A549 (cell line): ENCODE measurements around the gene ADARB1. TPM values are rescaled to one million over a fixed set of nuclear protein-coding genes. Genes with fewer than 3 reads are reported as not detected.

ENCODE experiments used
- ATAC-seq, 2 experiments: fragments of 200-7000 bp in 1 of 2; fragments of >200 bp in 1 of 2; cut with Nextera tagmentation in 1 of 2; cut with Tn5 transposase in 1 of 2; 3 replicates each; pipeline versions ENCODE4 v1.8.0 to v1.9.1; 2018 to 2020; ENCODE audit warnings: mild to moderate bottlenecking in 1 of 2, moderate library complexity in 1 of 2
- CTCF ChIA-PET: fragments of 300-600 bp; sonication (Branson Sonifier 250); formaldehyde crosslinking; extraction: SDS; loops from one replicate; lab custom pipeline; 2021; ENCODE audit warnings: antibody characterized with exemption, inconsistent platforms; lab: Yijun Ruan, JAX
- POLR2A ChIA-PET: fragments of 350-600 bp; formaldehyde crosslinking; extraction: SDS; loops from one replicate; lab custom pipeline; 2021; ENCODE audit warnings: antibody characterized with exemption, inconsistent platforms; lab: Yijun Ruan, JAX
- DNase-seq, 2 experiments: peaks; one replicate each; pipeline versions ENCODE4 v3.0.0 to v3.0.0-alpha.2; 2011 to 2016; ENCODE audit warnings: low read depth in 1 of 2, low spot score in 1 of 2
- FAIRE-seq: peaks from 2 replicates; lab custom pipeline; 2011; peaks lifted over from hg19 to GRCh38; lab: Jason Lieb, UNC
- H3K27ac ChIP-seq, 2 experiments: fragments of >200 bp; sonication (Bioruptor Twin); formaldehyde crosslinking; 3 replicates each; pipeline ENCODE4 v1.5.1; 2016 to 2017
- H3K4me1 ChIP-seq: fragments of >200 bp; sonication (Bioruptor Twin); formaldehyde crosslinking; 3 replicates; pipeline ENCODE4 v1.6.1; 2016
- H3K4me2 ChIP-seq: fragments of >200 bp; sonication (Bioruptor Twin); formaldehyde crosslinking; 3 replicates; pipeline ENCODE4 v1.6.1; 2016
- H3K4me3 ChIP-seq: fragments of >200 bp; sonication (Bioruptor Twin); formaldehyde crosslinking; 3 replicates; pipeline ENCODE4 v1.5.1; 2016
- H3K9me3 ChIP-seq: fragments of >200 bp; sonication (Bioruptor Twin); formaldehyde crosslinking; 3 replicates; pipeline ENCODE4 v1.6.1; 2016
- CBX2 ChIP-seq: fragments of 200-600 bp; sonication (generic); IDR thresholded peaks from 2 replicates; pipeline ENCODE4 v1.6.1; 2016; ENCODE audit warnings: low read depth, mild to moderate bottlenecking, borderline replicate concordance
- CEBPB ChIP-seq, 2 experiments: fragments of >200 bp in 1 of 2; sonication (Bioruptor Twin) in 1 of 2; formaldehyde crosslinking in 1 of 2; IDR thresholded peaks; 2 replicates each; pipeline ENCODE4 v1.6.1; 2012 to 2016
- CHD4 ChIP-seq: fragments of 200-600 bp; sonication (generic); IDR thresholded peaks from 2 replicates; pipeline ENCODE4 v1.6.1; 2016; ENCODE audit warnings: antibody characterized with exemption, mild to moderate bottlenecking, borderline replicate concordance
- EHF ChIP-seq: fragments of 250-450 bp; sonication (Bioruptor Pico); IDR thresholded peaks from 2 replicates; pipeline ENCODE4 v1.5.0; 2020; ENCODE audit warnings: mild to moderate bottlenecking
- ELK1 ChIP-seq: fragments of 150-350 bp; IDR thresholded peaks from 2 replicates; pipeline ENCODE4 v1.6.1; 2014; ENCODE audit warnings: low read depth, mild to moderate bottlenecking, low read length
- FOSL2 ChIP-seq, 2 experiments: fragments of 450-650 bp in 1 of 2; fragments of >200 bp in 1 of 2; sonication (Bioruptor Twin) in 1 of 2; formaldehyde crosslinking; IDR thresholded peaks; 2 replicates each; pipeline versions ENCODE4 v1.5.0 to v1.6.1; 2016 to 2020; ENCODE audit warnings: mild to moderate bottlenecking in 1 of 2, moderate library complexity in 1 of 2
- GATA3 ChIP-seq: IDR thresholded peaks from 2 replicates; pipeline ENCODE4 v1.6.1; 2012; ENCODE audit warnings: borderline replicate concordance
- HES2 ChIP-seq: fragments of >200 bp; sonication (Bioruptor Twin); formaldehyde crosslinking; IDR thresholded peaks from 2 replicates; pipeline ENCODE4 v1.6.1; 2016
- HMGXB4 ChIP-seq: fragments of 250-450 bp; sonication (Bioruptor Pico); IDR thresholded peaks from 2 replicates; pipeline ENCODE4 v1.5.0; 2021; ENCODE audit warnings: mild to moderate bottlenecking, moderate library complexity, borderline replicate concordance
- HOXB13 ChIP-seq: fragments of 250-450 bp; sonication (Bioruptor Pico); IDR thresholded peaks from 2 replicates; pipeline ENCODE4 v1.5.0; 2020; ENCODE audit warnings: low read depth, mild to moderate bottlenecking, moderate library complexity
- JUN ChIP-seq, 2 experiments: fragments of >200 bp; sonication (Bioruptor Twin); formaldehyde crosslinking; IDR thresholded peaks; 2 replicates in 1 of 2; 3 replicates in 1 of 2; pipeline ENCODE4 v1.6.1; 2016 to 2017
- MYC ChIP-seq: IDR thresholded peaks from 2 replicates; pipeline ENCODE4 v1.6.1; 2012; ENCODE audit warnings: mild to moderate bottlenecking, inconsistent platforms, low read length, improper control_type of control experiment, borderline replicate concordance
- NPAS2 ChIP-seq: fragments of 250-450 bp; sonication (Bioruptor Pico); IDR thresholded peaks from 2 replicates; pipeline ENCODE4 v1.8.0; 2022; ENCODE audit warnings: mild to moderate bottlenecking, moderate library complexity, borderline replicate concordance
- NR3C1 ChIP-seq: fragments of >200 bp; sonication (Bioruptor Twin); formaldehyde crosslinking; IDR thresholded peaks from 3 replicates; pipeline ENCODE4 v1.6.1; 2017
- PHF8 ChIP-seq: fragments of 200-600 bp; sonication (generic); IDR thresholded peaks from 2 replicates; pipeline ENCODE4 v1.6.1; 2016; ENCODE audit warnings: low read depth, mild to moderate bottlenecking, antibody characterized with exemption, moderate library complexity, borderline replicate concordance
- POLR2A ChIP-seq: IDR thresholded peaks from 2 replicates; pipeline ENCODE4 v1.6.1; 2012; ENCODE audit warnings: mild to moderate bottlenecking, low read length
- RAD21 ChIP-seq, 2 experiments: fragments of >200 bp in 1 of 2; sonication (Bioruptor Twin) in 1 of 2; formaldehyde crosslinking in 1 of 2; IDR thresholded peaks in 1 of 2; conservative IDR thresholded peaks in 1 of 2; 2 replicates in 1 of 2; 3 replicates in 1 of 2; pipeline ENCODE4 v1.6.1; 2012 to 2018; ENCODE audit warnings: inconsistent platforms in 1 of 2
- RARB ChIP-seq: fragments of 250-450 bp; sonication (Bioruptor Pico); IDR thresholded peaks from 2 replicates; pipeline ENCODE4 v1.8.0; 2021; ENCODE audit warnings: mild to moderate bottlenecking, moderate library complexity
- ZC3H11A ChIP-seq: fragments of 450-650 bp; IDR thresholded peaks from 2 replicates; pipeline ENCODE4 v1.6.1; 2014; ENCODE audit warnings: antibody characterized with exemption, mild to moderate bottlenecking
- ZFP36 ChIP-seq: fragments of 450-650 bp; IDR thresholded peaks from 2 replicates; pipeline ENCODE4 v1.6.1; 2014; ENCODE audit warnings: borderline replicate concordance; ENCODE audit not compliant: partially characterized antibody
- ZNF302 ChIP-seq: fragments of 250-450 bp; sonication (Bioruptor Pico); IDR thresholded peaks from 2 replicates; pipeline ENCODE4 v1.9.0; 2021; ENCODE audit warnings: inconsistent platforms, mild to moderate bottlenecking, moderate library complexity
- WGBS: methylation state at CpG from one replicate; pipeline ENCODE4 v1.1.6; 2017; ENCODE audit errors: missing lambda C conversion rate; 5-methylcytosine and 5-hydroxymethylcytosine counted together
- polyA plus RNA-seq, 4 experiments: library from polyadenylated mRNA; depleted of rRNA in 3 of 4; stranded (reverse); fragments of >200 nt; fragmentation: RNase III in 1 of 4; extraction: RNeasy Plus Mini Kit Qiagen cat#74134 plus additional on column Dnase treatment in 1 of 4; gene quantifications; 2 replicates in 3 of 4; 3 replicates in 1 of 4; pipeline ENCODE4 v1.2.3, GENCODE V29; 2011 to 2017
- TF ChIP-seq, protein P1 (sequence below): fragments of 450-650 bp; IDR thresholded peaks from 2 replicates; pipeline ENCODE4 v1.6.1; 2014; ENCODE audit warnings: antibody characterized with exemption
- TF ChIP-seq, protein P2 (sequence below): fragments of 250-450 bp; sonication (Bioruptor Pico); IDR thresholded peaks from 2 replicates; pipeline ENCODE4 v1.5.0; 2020; ENCODE audit warnings: low read depth, mild to moderate bottlenecking, moderate library complexity

Gene ADARB1
- polyA plus RNA-seq, 2 of the 4 experiments (the other 2 are of a cell fraction) = 3.2 to 5.7 TPM

GRCh38 chr21:45262616-45263015, 188.2 kb downstream of the ADARB1 start:
- POLR2A ChIA-PET = no interaction called here
- no peak for DNase-seq
- FAIRE-seq = no peak
- 0 out of 3 replicates have a peak, but pooled peaks cover 4% of the 10 kb centered on the region for H3K4me1 ChIP-seq
- no peak overlapping the region for H3K4me3 ChIP-seq
- no peaks in the 10 kb centered on the region for H3K9me3 ChIP-seq
- ATAC-seq = no peak
- CTCF ChIA-PET = interaction anchor here (0.9 to 1.3 kb wide), 2 partner anchors 9 to 122 kb away, joined by 5 to 8 read pairs; no protein-coding TSS in a partner anchor
- TF ChIP-seq EHF (CRISPR knock-in tag) (no peak), GATA3 (no peak), RAD21 (conservative IDR thresholded peaks at IDR 0.05 in 1 of 2, IDR thresholded peaks at IDR 0.05 in 1 of 2) (no peak), FOSL2 (IDR thresholded peaks at IDR 0.05) (no peak), FOSL2 (CRISPR knock-in tag; IDR thresholded peaks at IDR 0.05) (no peak), MYC (no peak)
- H3K27ac ChIP-seq = no peak overlapping the region
- H3K4me2 ChIP-seq = no peak overlapping the region
- 91% methylated on average over 11 of the region's 11 CpGs for WGBS

DNA sequence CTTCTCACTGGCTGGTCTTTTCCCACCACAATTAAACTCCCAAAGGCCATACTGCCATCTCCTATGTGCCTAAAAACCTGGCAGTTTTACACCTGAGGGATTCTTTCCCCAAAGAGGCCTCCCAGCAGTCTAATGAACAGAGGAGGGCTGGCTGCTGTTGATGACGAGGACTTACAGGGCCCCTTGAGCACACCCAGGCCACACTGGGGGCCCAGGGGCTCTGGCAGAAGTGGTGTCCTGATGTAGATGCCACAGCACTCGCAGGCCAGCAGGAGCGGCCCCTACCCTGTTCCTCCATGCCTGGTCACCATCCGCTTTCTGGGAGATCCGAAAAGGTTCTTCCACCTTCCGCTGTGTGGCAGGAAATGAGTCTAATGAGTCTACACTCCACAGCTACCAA, 189.2 kb downstream of the ADARB1 start:
- FAIRE-seq (no peak), ATAC-seq (no peak), DNase-seq (no peak)
- Histone ChIP-seq H3K4me1 (no peaks in the 10 kb centered on the region), H3K4me2 (no peak overlapping the region), H3K27ac (no peak overlapping the region), H3K9me3 (no peaks in the 10 kb centered on the region), H3K4me3 (no peak overlapping the region)
- ChIA-PET CTCF (no interaction called here), POLR2A (no interaction called here)
- TF ChIP-seq HMGXB4 (no peak), CBX2 (no peak), NR3C1 (no peak), FOSL2 (IDR thresholded peaks at IDR 0.05) (no peak), FOSL2 (CRISPR knock-in tag; IDR thresholded peaks at IDR 0.05) (no peak), ZNF302 (no peak), NPAS2 (no peak), PHF8 (no peak), ELK1 (no peak), CHD4 (no peak), JUN (IDR thresholded peaks at IDR 0.05) (no peak), ZFP36 (no peak), POLR2A (no peak), HES2 (no peak), EHF (CRISPR knock-in tag) (no peak), RARB (CRISPR knock-in tag) (no peak), CEBPB (IDR thresholded peaks at IDR 0.05) (no peak), HOXB13 (CRISPR knock-in tag) (no peak), ZC3H11A (no peak)
- TF ChIP-seq, protein P1, sequence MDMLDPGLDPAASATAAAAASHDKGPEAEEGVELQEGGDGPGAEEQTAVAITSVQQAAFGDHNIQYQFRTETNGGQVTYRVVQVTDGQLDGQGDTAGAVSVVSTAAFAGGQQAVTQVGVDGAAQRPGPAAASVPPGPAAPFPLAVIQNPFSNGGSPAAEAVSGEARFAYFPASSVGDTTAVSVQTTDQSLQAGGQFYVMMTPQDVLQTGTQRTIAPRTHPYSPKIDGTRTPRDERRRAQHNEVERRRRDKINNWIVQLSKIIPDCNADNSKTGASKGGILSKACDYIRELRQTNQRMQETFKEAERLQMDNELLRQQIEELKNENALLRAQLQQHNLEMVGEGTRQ = no peak
- TF ChIP-seq, protein P2, sequence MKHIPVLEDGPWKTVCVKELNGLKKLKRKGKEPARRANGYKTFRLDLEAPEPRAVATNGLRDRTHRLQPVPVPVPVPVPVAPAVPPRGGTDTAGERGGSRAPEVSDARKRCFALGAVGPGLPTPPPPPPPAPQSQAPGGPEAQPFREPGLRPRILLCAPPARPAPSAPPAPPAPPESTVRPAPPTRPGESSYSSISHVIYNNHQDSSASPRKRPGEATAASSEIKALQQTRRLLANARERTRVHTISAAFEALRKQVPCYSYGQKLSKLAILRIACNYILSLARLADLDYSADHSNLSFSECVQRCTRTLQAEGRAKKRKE (CRISPR knock-in tag) = no peak
- 98% methylated on average over 4 of the region's 6 CpGs for WGBS
